Parathyroid adenoma (tissue), 2 donors: ENCODE data around the gene APOL4.

Experiments
- H2AFZ ChIP-seq: fragments of 300-600 bp; sonication (generic); one replicate; pipeline ENCODE4 v1.7.0; 2017; ENCODE audit warnings: antibody characterized with exemption, mild to moderate bottlenecking
- H3K27ac ChIP-seq: fragments of 300-600 bp; sonication (generic); one replicate; pipeline ENCODE4 v1.7.0; 2017
- H3K27me3 ChIP-seq: fragments of 300-600 bp; sonication (generic); one replicate; pipeline ENCODE4 v1.7.0; 2017; ENCODE audit warnings: low read length; ENCODE audit not compliant: control insufficient read depth, insufficient read depth
- H3K36me3 ChIP-seq: fragments of 300-600 bp; sonication (generic); one replicate; pipeline ENCODE4 v1.7.0; 2017; ENCODE audit warnings: low read length; ENCODE audit not compliant: control insufficient read depth, insufficient read depth
- H3K4me1 ChIP-seq: fragments of 300-600 bp; sonication (generic); one replicate; pipeline ENCODE4 v1.7.0; 2017; ENCODE audit warnings: control low read depth
- H3K4me2 ChIP-seq: fragments of 300-600 bp; sonication (generic); one replicate; pipeline ENCODE4 v1.7.0; 2017; ENCODE audit warnings: low read length
- H3K4me3 ChIP-seq: fragments of 300-600 bp; sonication (generic); one replicate; pipeline ENCODE4 v1.7.0; 2017; ENCODE audit warnings: low read depth, low read length
- H3K79me2 ChIP-seq: fragments of 300-600 bp; sonication (generic); one replicate; pipeline ENCODE4 v1.7.0; 2017; ENCODE audit warnings: control low read depth
- H3K9ac ChIP-seq: fragments of 300-600 bp; sonication (generic); one replicate; pipeline ENCODE4 v1.7.0; 2017; ENCODE audit warnings: mild to moderate bottlenecking
- H3K9me3 ChIP-seq: fragments of 300-600 bp; sonication (generic); one replicate; pipeline ENCODE4 v1.7.0; 2017; ENCODE audit warnings: low read length; ENCODE audit not compliant: control insufficient read depth
- TF ChIP-seq, protein P1 (sequence below): fragments of 300-600 bp; sonication (generic); IDR thresholded peaks from one replicate; pipeline ENCODE4 v1.7.0; 2017; ENCODE audit warnings: antibody characterized with exemption, mild to moderate bottlenecking
- donor health status: primary hyperparathyroidism.

APOL4 gene

DNA sequence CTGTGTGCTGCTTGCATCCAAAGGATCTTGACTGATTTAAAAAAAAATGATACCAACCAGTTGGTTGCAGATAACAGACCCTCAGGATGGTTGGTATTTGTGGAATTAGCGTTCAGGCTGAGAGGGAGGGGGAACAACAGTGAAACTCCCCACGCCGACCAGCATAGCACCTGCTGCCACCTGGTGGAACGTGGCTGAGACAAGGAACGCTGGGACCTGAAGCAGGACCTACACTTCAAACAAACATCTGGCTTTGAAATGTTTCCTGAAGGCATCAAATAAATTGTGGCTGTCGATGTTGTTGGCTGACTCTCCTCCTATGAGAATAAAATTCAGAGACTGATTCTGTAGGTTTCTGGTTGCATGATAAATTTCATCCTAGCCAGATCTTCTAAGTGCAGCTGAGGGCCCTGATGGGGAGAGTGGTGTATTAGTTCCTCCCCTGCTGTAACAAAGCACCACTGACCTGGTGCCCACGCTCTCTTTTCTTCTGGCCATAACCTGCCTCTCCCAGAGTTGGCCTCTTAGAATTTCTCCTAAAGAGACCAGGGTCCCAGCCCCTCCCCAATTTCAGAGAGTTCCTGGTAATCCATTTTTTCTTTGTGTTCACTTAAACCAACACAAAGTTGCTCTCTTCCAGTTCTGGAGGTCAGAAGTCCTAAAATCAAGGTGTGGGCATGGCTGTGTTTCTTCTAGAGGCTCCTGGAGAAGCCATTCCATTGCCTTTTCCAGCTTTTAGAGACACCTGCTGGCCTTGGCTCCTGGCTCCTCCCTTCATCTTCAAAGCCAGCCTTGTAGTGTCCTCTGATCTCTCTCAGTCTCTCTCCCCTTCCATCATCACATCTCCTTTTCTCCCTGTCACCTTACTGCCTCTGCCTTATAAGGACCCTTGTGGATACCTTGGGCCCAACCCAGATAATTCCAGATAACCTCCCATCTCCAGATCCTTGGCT lies 20.5 kb upstream of the APOL4 start:
- Histone ChIP-seq H3K27me3 (no peaks in the 10 kb centered on the region), H3K9me3 (no peaks in the 10 kb centered on the region), H3K79me2 (no peaks in the 10 kb centered on the region), H3K27ac (no peak overlapping the region), H2AFZ (no peak overlapping the region), H3K4me2 (no peak overlapping the region), H3K36me3 (no peaks in the 10 kb centered on the region), H3K4me1 (no peaks in the 10 kb centered on the region), H3K9ac (no peak overlapping the region), H3K4me3 (no peak overlapping the region)
- TF ChIP-seq, protein P1, sequence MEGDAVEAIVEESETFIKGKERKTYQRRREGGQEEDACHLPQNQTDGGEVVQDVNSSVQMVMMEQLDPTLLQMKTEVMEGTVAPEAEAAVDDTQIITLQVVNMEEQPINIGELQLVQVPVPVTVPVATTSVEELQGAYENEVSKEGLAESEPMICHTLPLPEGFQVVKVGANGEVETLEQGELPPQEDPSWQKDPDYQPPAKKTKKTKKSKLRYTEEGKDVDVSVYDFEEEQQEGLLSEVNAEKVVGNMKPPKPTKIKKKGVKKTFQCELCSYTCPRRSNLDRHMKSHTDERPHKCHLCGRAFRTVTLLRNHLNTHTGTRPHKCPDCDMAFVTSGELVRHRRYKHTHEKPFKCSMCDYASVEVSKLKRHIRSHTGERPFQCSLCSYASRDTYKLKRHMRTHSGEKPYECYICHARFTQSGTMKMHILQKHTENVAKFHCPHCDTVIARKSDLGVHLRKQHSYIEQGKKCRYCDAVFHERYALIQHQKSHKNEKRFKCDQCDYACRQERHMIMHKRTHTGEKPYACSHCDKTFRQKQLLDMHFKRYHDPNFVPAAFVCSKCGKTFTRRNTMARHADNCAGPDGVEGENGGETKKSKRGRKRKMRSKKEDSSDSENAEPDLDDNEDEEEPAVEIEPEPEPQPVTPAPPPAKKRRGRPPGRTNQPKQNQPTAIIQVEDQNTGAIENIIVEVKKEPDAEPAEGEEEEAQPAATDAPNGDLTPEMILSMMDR = peak; percentile 53

DNA sequence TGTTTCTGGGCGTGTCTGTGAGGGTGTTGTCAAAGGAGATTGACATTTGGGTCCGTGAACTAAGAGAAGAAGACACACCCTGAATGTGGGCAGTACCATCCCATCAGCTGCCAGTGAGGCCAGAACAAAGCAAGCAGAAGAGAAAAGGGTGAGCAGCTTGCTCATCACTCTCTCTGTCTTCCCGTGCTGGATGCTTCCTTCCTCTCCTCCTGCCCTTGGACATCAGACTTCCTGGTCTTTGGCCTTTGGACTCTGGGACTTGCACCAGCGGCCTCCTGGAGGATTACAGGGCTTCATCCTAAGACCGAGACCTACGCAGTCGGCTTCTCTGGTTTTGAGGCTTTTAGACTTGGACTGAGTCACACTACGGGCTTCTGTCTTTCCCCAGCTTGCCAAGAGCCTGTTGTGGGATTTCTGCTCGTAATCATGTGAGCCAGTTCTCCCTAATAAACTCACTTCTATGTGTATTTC lies 18.9 kb upstream of the APOL4 start:
- Histone ChIP-seq H3K27ac (peak overlapping the region; percentile 36), H3K4me2 (no peak overlapping the region), H3K9ac (no peak overlapping the region), H2AFZ (no peak overlapping the region), H3K36me3 (no peaks in the 10 kb centered on the region), H3K27me3 (no peaks in the 10 kb centered on the region), H3K79me2 (no peaks in the 10 kb centered on the region), H3K9me3 (no peaks in the 10 kb centered on the region), H3K4me3 (no peak overlapping the region), H3K4me1 (no peaks in the 10 kb centered on the region)
- TF ChIP-seq, protein P1 = no peak

DNA sequence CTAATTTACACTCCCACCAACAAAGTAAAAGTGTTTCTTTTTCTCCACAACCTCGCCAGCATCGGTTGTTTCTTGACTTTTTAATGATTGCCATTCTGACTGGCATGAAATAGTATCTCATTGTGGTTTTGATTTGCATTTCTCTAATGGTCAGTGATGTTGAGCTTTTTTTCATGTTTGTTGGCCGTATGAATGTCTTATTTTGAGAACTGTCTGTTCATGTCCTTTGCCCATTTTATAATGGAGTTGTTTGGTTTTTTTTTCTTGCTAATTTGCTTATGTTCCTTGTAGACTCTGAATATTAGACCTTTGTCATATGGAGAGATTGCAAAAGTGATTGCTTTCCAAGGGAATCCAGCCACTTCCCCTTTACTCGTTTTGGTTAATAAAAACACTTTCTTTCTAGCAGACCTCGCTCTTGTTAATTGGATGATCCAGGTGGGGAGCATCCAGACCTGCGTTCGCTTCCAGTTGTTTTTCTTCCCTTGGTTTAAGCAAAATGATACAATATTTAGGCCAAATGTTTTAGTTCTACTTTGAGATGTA lies 17.1 kb upstream of the APOL4 start:
- TF ChIP-seq, protein P1 = no peak
- no peaks in the 10 kb centered on the region for H3K4me1 ChIP-seq

DNA sequence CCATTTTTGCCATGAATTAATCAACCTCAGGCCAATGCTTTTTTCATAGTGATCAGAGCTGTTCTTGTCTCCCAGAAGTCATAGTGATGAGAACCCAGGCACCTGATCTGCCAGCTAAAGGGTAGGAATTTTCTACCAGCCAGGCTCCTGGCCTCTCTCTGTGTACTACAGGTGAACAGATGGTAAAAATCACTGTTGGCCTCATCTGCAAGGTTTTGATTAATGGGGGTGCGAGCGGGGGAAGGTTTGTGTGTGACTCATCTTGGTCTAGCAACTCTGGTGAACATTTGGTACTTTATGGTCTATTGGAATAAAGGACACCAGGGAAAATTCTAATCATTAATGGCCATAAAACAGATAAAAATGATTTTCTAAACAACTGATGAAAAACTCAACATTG lies 14.4 kb upstream of the APOL4 start:
- Histone ChIP-seq H2AFZ (no peak overlapping the region), H3K4me3 (no peak overlapping the region), H3K9ac (no peak overlapping the region), H3K36me3 (no peaks in the 10 kb centered on the region), H3K4me1 (no peaks in the 10 kb centered on the region), H3K9me3 (no peaks in the 10 kb centered on the region), H3K4me2 (no peak overlapping the region), H3K79me2 (no peaks in the 10 kb centered on the region), H3K27ac (no peak overlapping the region), H3K27me3 (no peaks in the 10 kb centered on the region)
- TF ChIP-seq, protein P1 = no peak

More for the DNA sequence above, 17.1 kb upstream of the APOL4 start:
- Histone ChIP-seq H3K36me3 (no peaks in the 10 kb centered on the region), H3K27me3 (no peaks in the 10 kb centered on the region), H3K4me3 (no peak overlapping the region), H3K79me2 (no peaks in the 10 kb centered on the region), H3K4me2 (no peak overlapping the region), H3K9ac (no peak overlapping the region), H3K27ac (no peak overlapping the region), H2AFZ (no peak overlapping the region), H3K9me3 (no peaks in the 10 kb centered on the region)
